D341Med (cell line): Measurements from ENCODE around the gene MOB3B.

Experiments used
- DNase-seq: peaks from one replicate; pipeline ENCODE4 v3.0.0; 2012; ENCODE audit warnings: low spot score

The MOB3B gene

GRCh38 chr9:27279611-27280010, 250.0 kb downstream of the MOB3B start:
- DNase-seq = no peak

GRCh38 chr9:27278374-27278773, 251.2 kb downstream of the MOB3B start:
- no peak for DNase-seq

GRCh38 chr9:27276193-27277030, 253.2 kb downstream of the MOB3B start:
- peak; percentile 59 for DNase-seq
